Panc1 (cell line): ENCODE measurements around the gene SCRN2. TPM values are rescaled to one million over a fixed set of nuclear protein-coding genes. Genes with fewer than 3 reads are reported as not detected.

Experiments used
- ATAC-seq: fragments of 200-7000 bp; cut with Tn5 transposase; 2 replicates; pipeline ENCODE4 v1.9.1; 2020; ENCODE audit warnings: mild to moderate bottlenecking, moderate library complexity
- BruUV-seq: library from RNA; stranded (reverse); fragments of 400-500 nt; replicated peaks from 2 replicates; lab custom pipeline; 2021; lab: Mats Ljungman, UMichigan
- CTCF ChIA-PET: fragments of 300-600 bp; sonication (Branson Sonifier 250); formaldehyde crosslinking; loops from one replicate; lab custom pipeline; 2022; ENCODE audit warnings: antibody characterized with exemption; lab: Charles Lee
- POLR2A ChIA-PET: fragments of 300-600 bp; sonication (Branson Sonifier 250); formaldehyde crosslinking; loops from one replicate; lab custom pipeline; 2022; ENCODE audit warnings: antibody characterized with exemption; lab: Charles Lee
- DNase-seq: peaks from one replicate; pipeline ENCODE4 v3.0.0-alpha.2; 2010; ENCODE audit warnings: low read depth, low spot score
- H3K27ac ChIP-seq: 2 replicates; pipeline ENCODE4 v1.5.1; 2011; ENCODE audit warnings: mild to moderate bottlenecking, low read length, inconsistent platforms
- H3K27me3 ChIP-seq: fragments of 200-500 bp; sonication (Bioruptor generic); 2 replicates; pipeline ENCODE4 v1.6.0; 2014; ENCODE audit warnings: low read length, inconsistent platforms; ENCODE audit not compliant: control insufficient read depth, insufficient read depth
- H3K36me3 ChIP-seq: fragments of 200-500 bp; sonication (Bioruptor generic); 2 replicates; pipeline ENCODE4 v1.5.1; 2014; ENCODE audit warnings: inconsistent platforms, mild to moderate bottlenecking, low read length, moderate library complexity; ENCODE audit not compliant: control insufficient read depth, insufficient read depth
- H3K4me1 ChIP-seq: 2 replicates; pipeline ENCODE4 v1.5.1; 2011; ENCODE audit warnings: inconsistent platforms, mild to moderate bottlenecking, low read length, moderate library complexity; ENCODE audit not compliant: control insufficient read depth, insufficient read depth
- H3K4me3 ChIP-seq, 2 experiments: 2 replicates each; pipeline ENCODE4 v1.5.1; 2011 to 2012; ENCODE audit warnings: low read depth in 2 of 2, low read length in 2 of 2, mild to moderate bottlenecking in 2 of 2, inconsistent platforms in 1 of 2, moderate library complexity in 1 of 2
- H3K9me3 ChIP-seq: fragments of 200-500 bp; sonication (Bioruptor generic); 2 replicates; pipeline ENCODE4 v1.5.1; 2014; ENCODE audit warnings: low read depth, mild to moderate bottlenecking, inconsistent platforms, low read length, moderate library complexity; ENCODE audit not compliant: control insufficient read depth, insufficient read depth
- POLR2AphosphoS5 ChIP-seq: IDR thresholded peaks from 2 replicates; pipeline ENCODE4 v1.6.1; 2012; ENCODE audit warnings: mild to moderate bottlenecking, low read depth, low read length, moderate library complexity
- SIN3A ChIP-seq: IDR thresholded peaks from 2 replicates; pipeline ENCODE4 v1.6.1; 2012; ENCODE audit warnings: low read depth, mild to moderate bottlenecking, low read length, moderate library complexity, borderline replicate concordance; ENCODE audit not compliant: insufficient read depth
- TCF7L2 ChIP-seq: IDR thresholded peaks from 2 replicates; pipeline ENCODE4 v1.6.1; 2011; ENCODE audit warnings: mild to moderate bottlenecking, low read depth, low read length, inconsistent platforms
- in situ Hi-C: cut with HindIII; loops from 2 replicates; pipeline ENCODE4 v1.10.0; 2016; ENCODE audit warnings: low sequenced_read_pairs, low pct_unique_long_range_greater_than_20kb
- intact Hi-C: fragments of 100-400 bp; cut with micrococcal nuclease; formaldehyde crosslinking; loops from one replicate; pipeline ENCODE4 v1.10.0; 2022; ENCODE audit not compliant: unreplicated experiment
- total RNA-seq: library from RNA; stranded (reverse); gene quantifications from one replicate; pipeline ENCODE4 v1.2.1, GENCODE V29; 2021; ENCODE audit not compliant: unreplicated experiment
- TF ChIP-seq, protein P1 (sequence below): fragments of 450-650 bp; IDR thresholded peaks from 2 replicates; pipeline ENCODE4 v1.5.1; 2017; ENCODE audit warnings: mild to moderate bottlenecking
- TF ChIP-seq, protein P2 (sequence below), 2 experiments: IDR thresholded peaks; 2 replicates each; pipeline ENCODE4 v1.6.1; 2011 to 2012; ENCODE audit warnings: low read depth in 2 of 2, control low read depth in 1 of 2, low read length in 1 of 2, mild to moderate bottlenecking in 1 of 2, moderate library complexity in 1 of 2; ENCODE audit not compliant: insufficient read depth in 1 of 2

The SCRN2 gene
- total RNA-seq, 1 experiment from 2014 or later = 34.9 TPM

DNA sequence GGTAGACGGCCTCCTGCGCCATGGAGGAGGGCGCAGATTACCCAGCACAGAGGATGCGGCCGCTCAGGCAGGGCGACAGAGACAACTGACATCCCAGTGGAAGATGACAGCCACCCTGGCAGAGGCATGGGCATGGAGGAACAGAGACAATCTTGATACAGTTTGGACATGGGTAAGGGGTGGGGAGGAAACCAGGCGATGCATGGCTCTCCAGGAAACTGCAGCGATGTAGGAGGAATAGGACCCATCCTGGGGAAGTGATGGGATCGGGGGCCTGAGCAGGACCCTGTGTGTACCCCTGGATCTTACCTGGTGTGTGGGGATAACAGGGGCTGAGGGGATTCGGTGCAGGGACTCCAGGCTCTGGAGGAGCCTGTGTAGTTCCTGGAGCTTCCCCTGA lies 24.1 kb downstream of the SCRN2 start:
- H3K36me3 ChIP-seq = peaks cover 4% of the 10 kb centered on the region; the same call in 1 of the 2 replicates
- H3K27ac ChIP-seq = no peak overlapping the region
- H3K4me3 ChIP-seq = no peak overlapping the region
- DNase-seq (no peak), ATAC-seq (no peak)
- no peaks in the 10 kb centered on the region for H3K9me3 ChIP-seq
- POLR2A ChIA-PET = no interaction called here
- peaks cover 13% of the 10 kb centered on the region for H3K4me1 ChIP-seq
- BruUV-seq = no TSS peak
- TF ChIP-seq POLR2AphosphoS5 (no peak), SIN3A (no peak), TCF7L2 (no peak)
- TF ChIP-seq, protein P1, sequence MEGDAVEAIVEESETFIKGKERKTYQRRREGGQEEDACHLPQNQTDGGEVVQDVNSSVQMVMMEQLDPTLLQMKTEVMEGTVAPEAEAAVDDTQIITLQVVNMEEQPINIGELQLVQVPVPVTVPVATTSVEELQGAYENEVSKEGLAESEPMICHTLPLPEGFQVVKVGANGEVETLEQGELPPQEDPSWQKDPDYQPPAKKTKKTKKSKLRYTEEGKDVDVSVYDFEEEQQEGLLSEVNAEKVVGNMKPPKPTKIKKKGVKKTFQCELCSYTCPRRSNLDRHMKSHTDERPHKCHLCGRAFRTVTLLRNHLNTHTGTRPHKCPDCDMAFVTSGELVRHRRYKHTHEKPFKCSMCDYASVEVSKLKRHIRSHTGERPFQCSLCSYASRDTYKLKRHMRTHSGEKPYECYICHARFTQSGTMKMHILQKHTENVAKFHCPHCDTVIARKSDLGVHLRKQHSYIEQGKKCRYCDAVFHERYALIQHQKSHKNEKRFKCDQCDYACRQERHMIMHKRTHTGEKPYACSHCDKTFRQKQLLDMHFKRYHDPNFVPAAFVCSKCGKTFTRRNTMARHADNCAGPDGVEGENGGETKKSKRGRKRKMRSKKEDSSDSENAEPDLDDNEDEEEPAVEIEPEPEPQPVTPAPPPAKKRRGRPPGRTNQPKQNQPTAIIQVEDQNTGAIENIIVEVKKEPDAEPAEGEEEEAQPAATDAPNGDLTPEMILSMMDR = no peak
- TF ChIP-seq, protein P2, sequence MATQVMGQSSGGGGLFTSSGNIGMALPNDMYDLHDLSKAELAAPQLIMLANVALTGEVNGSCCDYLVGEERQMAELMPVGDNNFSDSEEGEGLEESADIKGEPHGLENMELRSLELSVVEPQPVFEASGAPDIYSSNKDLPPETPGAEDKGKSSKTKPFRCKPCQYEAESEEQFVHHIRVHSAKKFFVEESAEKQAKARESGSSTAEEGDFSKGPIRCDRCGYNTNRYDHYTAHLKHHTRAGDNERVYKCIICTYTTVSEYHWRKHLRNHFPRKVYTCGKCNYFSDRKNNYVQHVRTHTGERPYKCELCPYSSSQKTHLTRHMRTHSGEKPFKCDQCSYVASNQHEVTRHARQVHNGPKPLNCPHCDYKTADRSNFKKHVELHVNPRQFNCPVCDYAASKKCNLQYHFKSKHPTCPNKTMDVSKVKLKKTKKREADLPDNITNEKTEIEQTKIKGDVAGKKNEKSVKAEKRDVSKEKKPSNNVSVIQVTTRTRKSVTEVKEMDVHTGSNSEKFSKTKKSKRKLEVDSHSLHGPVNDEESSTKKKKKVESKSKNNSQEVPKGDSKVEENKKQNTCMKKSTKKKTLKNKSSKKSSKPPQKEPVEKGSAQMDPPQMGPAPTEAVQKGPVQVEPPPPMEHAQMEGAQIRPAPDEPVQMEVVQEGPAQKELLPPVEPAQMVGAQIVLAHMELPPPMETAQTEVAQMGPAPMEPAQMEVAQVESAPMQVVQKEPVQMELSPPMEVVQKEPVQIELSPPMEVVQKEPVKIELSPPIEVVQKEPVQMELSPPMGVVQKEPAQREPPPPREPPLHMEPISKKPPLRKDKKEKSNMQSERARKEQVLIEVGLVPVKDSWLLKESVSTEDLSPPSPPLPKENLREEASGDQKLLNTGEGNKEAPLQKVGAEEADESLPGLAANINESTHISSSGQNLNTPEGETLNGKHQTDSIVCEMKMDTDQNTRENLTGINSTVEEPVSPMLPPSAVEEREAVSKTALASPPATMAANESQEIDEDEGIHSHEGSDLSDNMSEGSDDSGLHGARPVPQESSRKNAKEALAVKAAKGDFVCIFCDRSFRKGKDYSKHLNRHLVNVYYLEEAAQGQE (IDR thresholded peaks at IDR 0.05; ENCODE audit: insufficient read depth in 1 of 2, low read depth in 2 of 2, low read length in 1 of 2) = no peak
- in situ Hi-C loops = no loop called here
- intact Hi-C loops = no loop called here
- H3K27me3 ChIP-seq = no peaks in the 10 kb centered on the region
- CTCF ChIA-PET = no interaction called here

DNA sequence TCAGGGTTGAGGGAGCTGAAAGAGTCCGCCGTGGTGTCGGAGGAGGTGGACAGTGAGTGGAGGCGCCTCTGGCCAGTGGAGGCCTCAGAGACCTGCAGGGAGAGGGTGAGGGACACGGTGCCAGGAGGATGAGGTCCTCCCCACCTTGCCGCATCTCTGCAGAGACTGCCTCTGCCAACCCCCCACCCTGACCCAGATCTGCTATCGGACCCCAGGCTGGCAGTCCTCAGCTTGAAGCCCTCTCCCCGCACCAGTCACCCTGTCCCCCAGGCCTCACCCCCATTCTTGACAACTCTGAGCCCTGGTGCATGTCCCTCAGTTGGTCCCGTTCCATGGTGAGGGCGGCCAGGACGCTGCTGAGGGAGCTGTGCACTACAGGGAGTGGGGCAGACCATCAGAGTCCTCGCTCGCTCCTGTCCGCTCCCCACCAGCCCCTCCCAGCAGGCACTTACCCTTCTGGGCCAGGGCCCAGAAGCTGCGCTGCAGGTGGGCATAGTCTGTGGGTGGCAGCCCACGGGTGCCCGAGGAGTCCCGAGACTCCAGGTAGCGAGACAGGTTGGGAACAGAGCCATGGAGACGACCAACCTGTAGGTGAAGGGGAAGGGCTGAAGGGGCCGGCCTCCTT lies 24.9 kb downstream of the SCRN2 start:
- ChIA-PET CTCF (no interaction called here), POLR2A (no interaction called here)
- in situ Hi-C loops = no loop called here
- Histone ChIP-seq H3K4me3 (no peak overlapping the region), H3K36me3 (peaks cover under 1% of the 10 kb centered on the region; the same call in 1 of the 2 replicates), H3K9me3 (no peaks in the 10 kb centered on the region), H3K4me1 (peaks cover 6% of the 10 kb centered on the region; the same call in 1 of the 2 replicates), H3K27ac (no peak overlapping the region), H3K27me3 (no peaks in the 10 kb centered on the region)
- intact Hi-C loops = no loop called here
- no peak for DNase-seq
- no peak for ATAC-seq
- TF ChIP-seq SIN3A (no peak), TCF7L2 (no peak), POLR2AphosphoS5 (no peak)
- TF ChIP-seq, protein P1 = no peak
- TF ChIP-seq, protein P2 (IDR thresholded peaks at IDR 0.05; ENCODE audit: insufficient read depth in 1 of 2, low read depth in 2 of 2, low read length in 1 of 2) = no peak
- no TSS peak for BruUV-seq
